Measurements from ENCODE around the gene ZFPL1. TPM values are rescaled to one million over a fixed set of nuclear protein-coding genes. Genes with fewer than 3 reads are reported as not detected.
A peak's percentile ranks its signal among the peaks of the same experiment; 100 is the strongest.

The ZFPL1 gene
- total and polyA plus RNA-seq, 12 donors: 33.7 to 90.3 (median 42.4) TPM

- TF ChIP-seq POLR2A (IDR thresholded peaks at IDR 0.05): no peak
- no peak overlapping the region for H3K4me3 ChIP-seq
- no peaks in the 10 kb centered on the region for H3K9me3 ChIP-seq (replicated peaks in 1 of 3)
- WGBS, 4 donors: 58 to 66% (median 64%) methylated on average over 5 to 15 of the region's 15 CpGs
- intact Hi-C loops (cut with DNase I): no loop called here
- H3K36me3 ChIP-seq (replicated peaks in 1 of 2): peaks cover 0 to 88% of the 10 kb centered on the region in 2 donors
- H3K27ac ChIP-seq: peak overlapping the region in 1 of 5 donors; percentile 16
- no peaks in the 10 kb centered on the region for H3K27me3 ChIP-seq
- H3K4me1 ChIP-seq (replicated peaks in 1 of 2): peaks cover 10 to 28% of the 10 kb centered on the region in 2 donors
- DNase-seq: peak; percentile 21 to 57 (median 35)
These were observed 44.4 kb downstream of the ZFPL1 start for GRCh38 chr11:65128182-65129145.

- DNase-seq: peak in 3 of 7 donors; percentile 6 to 53 (median 18)
- TF ChIP-seq CTCF (IDR thresholded peaks at IDR 0.05) (no peak), POLR2A (IDR thresholded peaks at IDR 0.05) (no peak)
- Histone ChIP-seq H3K4me3 (no peak overlapping the region), H3K27me3 (no peaks in the 10 kb centered on the region), H3K36me3 (replicated peaks in 1 of 2) (peaks cover 0 to 83% of the 10 kb centered on the region in 2 donors), H3K4me1 (replicated peaks in 1 of 2) (peaks cover 10 to 30% of the 10 kb centered on the region in 2 donors), H3K27ac (peak overlapping the region in 1 of 5 donors; percentile 6), H3K9me3 (replicated peaks in 1 of 3) (no peaks in the 10 kb centered on the region)
- intact Hi-C loops (cut with DNase I): no loop called here
- 82 to 93% (median 89%) methylated on average over 7 to 13 of the region's 13 CpGs for WGBS, 4 donors
These were observed 45.8 kb downstream of the ZFPL1 start for GRCh38 chr11:65129649-65130441.

GRCh38 chr11:65130631-65131416 lies 46.8 kb downstream of the ZFPL1 start:
- Histone ChIP-seq H3K9me3 (replicated peaks in 1 of 3) (no peaks in the 10 kb centered on the region), H3K4me1 (replicated peaks in 1 of 2) (peaks cover 17 to 37% of the 10 kb centered on the region in 2 donors), H3K4me3 (no peak overlapping the region), H3K36me3 (replicated peaks in 1 of 2) (peaks cover 0 to 73% of the 10 kb centered on the region in 2 donors), H3K27ac (no peak overlapping the region), H3K27me3 (no peaks in the 10 kb centered on the region)
- DNase-seq: peak in 3 of 7 donors; percentile 13 to 53 (median 30)
- no peak for TF ChIP-seq POLR2A (IDR thresholded peaks at IDR 0.05)
- no peak for TF ChIP-seq CTCF (IDR thresholded peaks at IDR 0.05)
- intact Hi-C loops (cut with DNase I): no loop called here
- 75 to 91% (median 83%) methylated on average over 9 to 19 of the region's 19 CpGs for WGBS, 4 donors

GRCh38 chr11:65131417-65131776 lies 47.4 kb downstream of the ZFPL1 start:
- intact Hi-C loops (cut with DNase I): no loop called here

More at GRCh38 chr11:65131417-65131776, 47.4 kb downstream of the ZFPL1 start:
- H3K4me1 ChIP-seq (replicated peaks in 1 of 2): peaks cover 18 to 41% of the 10 kb centered on the region in 2 donors
- no peaks in the 10 kb centered on the region for H3K9me3 ChIP-seq (replicated peaks in 1 of 3)
- no peaks in the 10 kb centered on the region for H3K27me3 ChIP-seq
- TF ChIP-seq POLR2A (IDR thresholded peaks at IDR 0.05): no peak
- TF ChIP-seq CTCF (IDR thresholded peaks at IDR 0.05): no peak
- peaks cover 0 to 67% of the 10 kb centered on the region in 2 donors for H3K36me3 ChIP-seq (replicated peaks in 1 of 2)
- 81 to 89% (median 87%) methylated on average over 3 of the region's 3 CpGs; no CpG with 5 or more reads in 1 of the 4 donors for WGBS, 4 donors
- no peak overlapping the region for H3K4me3 ChIP-seq
- no peak overlapping the region for H3K27ac ChIP-seq
- peak in 2 of 7 donors; percentile 21 to 48 for DNase-seq

All from adrenal gland (tissue), 12 donors.